IPS-18a (cell line): Measurements from ENCODE around the gene BPIFB1.

Source experiments
- H3K27ac ChIP-seq: one replicate; pipeline ENCODE4 v1.5.1; 2013; ENCODE audit warnings: low read length
- H3K27me3 ChIP-seq: one replicate; pipeline ENCODE4 v1.6.1; 2013; ENCODE audit warnings: mild to moderate bottlenecking, low read length; ENCODE audit not compliant: control insufficient read depth, insufficient read depth
- H3K36me3 ChIP-seq: one replicate; pipeline ENCODE4 v1.6.1; 2013; ENCODE audit warnings: low read depth, low read length; ENCODE audit not compliant: control insufficient read depth
- H3K4me1 ChIP-seq: one replicate; pipeline ENCODE4 v1.6.1; 2013; ENCODE audit warnings: low read depth, low read length; ENCODE audit not compliant: control insufficient read depth
- H3K4me3 ChIP-seq: one replicate; pipeline ENCODE4 v1.5.1; 2013; ENCODE audit warnings: low read length
- H3K9ac ChIP-seq: one replicate; pipeline ENCODE4 v1.6.1; 2013; ENCODE audit warnings: mild to moderate bottlenecking, low read length, moderate library complexity
- H3K9me3 ChIP-seq: one replicate; pipeline ENCODE4 v1.6.1; 2013; ENCODE audit warnings: low read depth, low read length; ENCODE audit not compliant: control insufficient read depth

BPIFB1 gene

DNA sequence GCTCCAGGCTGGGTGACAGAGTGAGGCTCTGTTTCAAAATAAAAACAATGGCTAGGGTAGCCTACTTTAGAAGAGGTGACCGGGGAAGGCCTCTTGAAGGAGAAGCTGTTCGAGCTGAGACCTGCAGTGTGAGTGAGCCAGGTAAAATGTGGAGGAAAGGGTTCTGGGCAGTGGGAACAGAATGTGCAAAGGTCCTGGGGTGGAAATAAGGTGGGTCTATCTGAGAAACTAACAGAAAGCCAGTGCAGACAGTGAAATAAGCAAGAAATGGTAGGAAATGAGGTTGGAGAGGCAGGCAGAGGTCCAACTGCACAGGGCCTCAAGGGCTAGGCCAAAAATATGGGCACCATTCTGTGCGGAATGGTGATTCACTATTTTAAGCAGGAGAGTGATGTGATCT, 53.4 kb downstream of the BPIFB1 start:
- Histone ChIP-seq H3K9me3 (no peaks in the 10 kb centered on the region), H3K27me3 (no peaks in the 10 kb centered on the region)

DNA sequence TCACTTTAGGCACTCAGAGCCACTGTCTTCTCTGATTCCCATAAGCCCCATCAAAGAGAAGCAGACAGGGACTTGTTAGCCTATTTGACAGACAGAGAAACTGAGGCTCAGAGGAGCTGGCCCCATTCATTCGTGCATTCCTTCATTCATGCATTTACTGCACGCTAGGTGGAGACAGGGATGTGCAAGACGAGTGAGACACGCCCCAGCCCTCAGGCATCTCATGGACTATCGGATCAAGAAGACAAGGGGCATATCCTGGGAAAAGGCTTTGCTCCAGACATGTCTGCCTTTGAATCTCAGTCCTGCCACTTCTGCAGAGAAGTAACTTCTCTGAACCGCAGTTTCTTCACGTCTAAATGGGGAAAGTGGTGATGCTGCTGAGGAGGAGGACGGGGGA, 54.1 kb downstream of the BPIFB1 start:
- H3K9me3 ChIP-seq, result no peaks in the 10 kb centered on the region
- no peak overlapping the region for H3K4me3 ChIP-seq
- no peaks in the 10 kb centered on the region for H3K36me3 ChIP-seq
- no peak overlapping the region for H3K9ac ChIP-seq
- no peaks in the 10 kb centered on the region for H3K27me3 ChIP-seq
- H3K4me1 ChIP-seq, result no peaks in the 10 kb centered on the region
- no peak overlapping the region for H3K27ac ChIP-seq

More for the DNA sequence above, 53.4 kb downstream of the BPIFB1 start:
- Histone ChIP-seq H3K4me1 (no peaks in the 10 kb centered on the region), H3K9ac (no peak overlapping the region), H3K36me3 (no peaks in the 10 kb centered on the region), H3K4me3 (no peak overlapping the region), H3K27ac (no peak overlapping the region)

DNA sequence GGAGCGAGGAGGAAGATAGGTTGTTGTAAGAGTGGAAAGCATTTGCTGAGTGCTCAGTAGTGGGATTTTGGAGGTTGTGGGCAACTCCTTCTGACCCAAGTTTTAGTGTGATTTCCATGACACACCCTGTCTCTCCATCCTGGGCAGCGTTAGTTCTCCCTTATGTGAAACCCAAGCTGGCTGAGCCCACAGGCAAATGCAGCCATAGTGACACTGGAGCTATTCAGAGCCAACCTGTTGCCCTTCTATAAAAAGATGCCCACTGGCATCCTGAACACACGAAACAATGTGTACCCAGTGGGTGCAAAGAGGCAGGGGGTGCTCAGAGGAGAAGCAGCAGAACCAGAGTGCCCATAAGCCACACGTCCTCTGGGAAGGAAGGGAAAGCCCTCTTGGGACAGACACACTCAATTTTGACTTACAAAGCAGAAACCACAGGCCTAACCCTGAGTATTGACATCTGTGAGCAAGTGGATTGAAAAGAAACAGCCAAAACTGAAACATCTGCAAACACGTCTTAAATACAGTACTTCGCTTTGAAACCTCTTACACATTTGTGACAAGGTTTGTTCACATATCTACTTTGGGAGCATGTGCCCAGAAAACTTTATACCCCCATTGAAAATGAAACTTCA, 54.6 kb downstream of the BPIFB1 start:
- Histone ChIP-seq H3K9ac (no peak overlapping the region), H3K9me3 (no peaks in the 10 kb centered on the region), H3K27ac (no peak overlapping the region), H3K4me1 (no peaks in the 10 kb centered on the region), H3K4me3 (no peak overlapping the region), H3K36me3 (no peaks in the 10 kb centered on the region), H3K27me3 (no peaks in the 10 kb centered on the region)

DNA sequence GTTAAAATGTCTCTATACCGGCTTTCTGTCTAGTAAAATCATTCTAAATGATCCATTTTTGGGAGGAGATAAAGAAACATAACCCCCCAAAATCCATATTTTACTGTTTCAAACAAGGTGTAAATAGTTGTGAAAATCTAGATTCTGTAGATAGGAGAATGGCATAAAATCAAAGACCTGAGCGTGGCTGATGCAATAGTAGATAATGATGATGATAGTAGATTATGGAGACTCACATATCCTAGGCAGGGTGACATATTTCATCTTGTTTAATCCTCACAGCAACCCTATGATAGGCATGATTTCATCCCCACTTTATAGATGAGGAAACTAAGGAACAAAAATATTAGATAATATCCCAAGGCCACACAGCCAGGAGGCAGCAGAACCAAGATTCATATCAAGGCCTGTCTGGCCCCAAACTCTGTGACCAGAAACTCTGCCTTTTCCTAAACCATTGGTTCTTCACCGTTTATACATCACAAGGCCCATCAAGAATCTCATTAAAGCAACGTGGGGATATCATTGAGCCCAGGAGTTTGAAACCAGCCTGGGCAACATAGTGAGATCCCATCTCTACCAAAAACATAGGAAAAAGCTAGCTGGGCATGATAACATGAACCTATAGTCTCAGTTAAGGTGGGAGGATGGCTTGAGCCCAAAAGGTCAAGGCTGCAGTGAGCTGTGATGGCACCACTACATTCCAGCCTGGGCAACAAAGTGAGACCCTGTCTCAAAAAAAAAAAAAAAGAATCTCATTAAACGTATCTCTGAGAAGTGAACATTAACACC, 55.6 kb downstream of the BPIFB1 start:
- Histone ChIP-seq H3K27me3 (no peaks in the 10 kb centered on the region), H3K4me3 (no peak overlapping the region), H3K9ac (no peak overlapping the region), H3K4me1 (no peaks in the 10 kb centered on the region), H3K36me3 (no peaks in the 10 kb centered on the region), H3K27ac (no peak overlapping the region), H3K9me3 (no peaks in the 10 kb centered on the region)

DNA sequence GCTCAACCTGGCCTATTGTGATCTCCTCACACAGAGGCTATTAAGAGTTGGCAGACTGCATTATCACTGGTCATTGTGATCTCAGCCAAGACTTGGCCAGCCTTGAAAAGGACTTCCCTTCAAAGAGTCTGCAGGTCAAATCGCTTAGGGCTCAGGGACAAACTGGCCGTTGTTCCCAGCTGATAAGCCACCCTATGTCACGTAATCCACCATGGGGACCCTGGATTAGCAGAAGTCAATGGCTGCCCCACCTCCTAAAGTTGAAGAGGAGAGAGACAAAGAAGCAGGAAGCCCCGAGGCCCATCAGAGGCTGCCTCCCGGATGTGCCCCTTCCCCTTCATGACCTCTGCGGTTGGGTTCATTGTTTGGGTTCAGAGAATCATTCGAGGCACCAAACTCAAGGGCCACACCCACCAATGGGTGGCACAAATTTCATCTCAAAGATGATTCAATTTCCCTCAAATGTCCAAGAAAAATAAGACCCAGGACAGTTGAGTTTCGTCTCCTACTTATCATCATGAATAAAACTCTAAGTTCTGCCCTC, 56.6 kb downstream of the BPIFB1 start:
- Histone ChIP-seq H3K9ac (no peak overlapping the region), H3K27me3 (no peaks in the 10 kb centered on the region), H3K4me1 (no peaks in the 10 kb centered on the region), H3K4me3 (no peak overlapping the region), H3K27ac (no peak overlapping the region), H3K36me3 (no peaks in the 10 kb centered on the region), H3K9me3 (no peaks in the 10 kb centered on the region)

DNA sequence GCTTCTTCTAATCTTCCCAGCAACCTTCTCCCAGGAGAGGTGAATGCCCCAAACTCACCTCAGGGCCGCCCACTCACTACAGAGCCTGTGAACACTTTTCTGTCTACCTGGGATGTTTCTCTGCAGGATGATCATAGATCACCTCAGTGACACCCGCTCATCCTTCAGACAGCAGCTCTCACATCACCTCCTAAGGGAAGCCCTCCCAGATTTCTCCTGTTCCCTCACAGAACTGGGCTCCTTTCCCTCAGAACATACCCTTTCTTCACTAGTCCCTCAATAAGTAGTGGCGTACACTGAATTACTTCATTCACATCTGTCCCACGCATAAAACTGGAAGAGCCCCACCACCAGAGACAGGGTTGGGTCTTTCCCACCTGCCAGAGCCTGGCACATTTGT, 60.5 kb downstream of the BPIFB1 start:
- Histone ChIP-seq H3K27me3 (no peaks in the 10 kb centered on the region), H3K27ac (no peak overlapping the region), H3K36me3 (no peaks in the 10 kb centered on the region), H3K4me3 (no peak overlapping the region), H3K9me3 (no peaks in the 10 kb centered on the region), H3K9ac (no peak overlapping the region), H3K4me1 (peaks cover 6% of the 10 kb centered on the region)

DNA sequence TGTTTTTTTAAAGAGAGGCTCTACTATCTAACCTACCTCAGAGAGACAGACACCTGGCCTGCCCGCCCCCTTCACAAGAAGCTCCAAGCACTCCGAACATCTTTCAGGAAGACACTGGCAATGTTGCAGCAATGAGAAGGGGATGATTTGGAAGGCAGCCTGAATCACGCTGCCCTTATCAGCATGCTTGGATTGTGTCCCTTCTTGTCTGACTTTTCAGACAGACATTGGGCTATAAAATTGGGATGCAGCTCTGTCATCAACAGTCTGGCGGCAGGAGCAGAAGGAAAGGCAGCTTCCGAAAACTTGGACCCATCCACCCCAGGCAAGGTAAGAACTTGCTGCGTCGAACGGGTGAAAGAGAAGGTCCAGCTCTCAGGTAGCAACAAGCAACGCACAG, 62.3 kb downstream of the BPIFB1 start:
- Histone ChIP-seq H3K9me3 (no peaks in the 10 kb centered on the region), H3K9ac (no peak overlapping the region), H3K27ac (no peak overlapping the region), H3K4me1 (peaks cover 14% of the 10 kb centered on the region), H3K36me3 (no peaks in the 10 kb centered on the region), H3K4me3 (no peak overlapping the region), H3K27me3 (no peaks in the 10 kb centered on the region)

DNA sequence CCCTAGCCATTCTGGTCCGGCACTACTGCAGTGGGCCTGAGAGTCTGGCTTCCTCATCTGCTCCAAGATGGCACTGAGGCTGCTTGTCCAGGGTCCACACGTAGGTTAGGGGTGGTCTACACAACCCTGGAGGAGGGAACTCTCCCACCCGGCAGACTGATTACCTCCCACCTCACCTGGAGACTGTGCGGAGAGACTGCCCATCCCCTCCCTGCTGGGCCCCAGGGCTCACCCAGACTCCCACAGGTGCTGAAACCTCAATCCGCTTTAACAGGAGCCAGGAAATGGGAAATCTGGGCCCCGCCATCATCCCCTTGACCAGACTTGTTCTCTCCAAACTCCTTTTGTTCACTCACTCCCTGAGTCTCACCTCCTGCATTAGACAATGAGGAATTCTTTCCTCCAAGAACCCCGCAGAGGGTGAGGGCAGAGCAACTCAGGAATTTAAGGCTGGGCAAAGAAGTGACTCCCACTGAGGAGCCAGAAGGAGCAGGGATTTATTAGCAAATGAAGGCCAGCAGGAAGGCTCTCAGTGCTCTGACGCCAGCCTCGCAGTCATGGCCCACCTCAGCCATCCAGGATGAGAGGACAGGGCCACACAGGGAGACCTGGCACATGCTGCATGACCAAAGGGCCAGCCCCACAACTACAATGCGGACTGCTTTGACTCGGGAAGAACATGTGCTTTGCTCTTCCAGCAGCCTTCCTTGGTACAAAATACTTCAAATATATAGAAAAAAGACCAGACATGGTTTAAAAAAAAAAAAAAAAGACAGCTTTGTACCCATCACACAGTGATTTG, 65.3 kb downstream of the BPIFB1 start:
- Histone ChIP-seq H3K4me3 (no peak overlapping the region), H3K27me3 (no peaks in the 10 kb centered on the region), H3K36me3 (no peaks in the 10 kb centered on the region), H3K9me3 (no peaks in the 10 kb centered on the region), H3K27ac (no peak overlapping the region), H3K9ac (no peak overlapping the region), H3K4me1 (peaks cover 19% of the 10 kb centered on the region)

DNA sequence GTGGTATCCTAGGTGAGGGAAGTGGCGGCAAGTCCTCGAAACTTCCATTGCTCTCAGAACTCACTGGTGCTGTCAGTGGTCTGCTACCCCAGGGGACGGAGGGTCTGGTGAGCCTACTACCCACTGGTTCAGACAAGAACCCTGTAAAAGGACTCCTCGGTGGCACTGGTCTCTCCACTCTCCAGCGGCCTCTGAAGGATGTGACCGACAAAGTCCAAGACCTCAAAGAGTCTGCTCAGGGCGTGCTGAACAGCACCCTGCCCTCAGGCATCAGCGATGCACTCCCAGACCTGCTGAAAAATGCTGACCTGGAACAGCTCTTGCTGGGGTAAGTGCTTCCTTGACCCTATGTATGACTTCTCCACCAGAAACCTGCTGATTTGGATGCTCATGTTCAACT, 66.5 kb downstream of the BPIFB1 start:
- H3K4me1 ChIP-seq, result peaks cover 19% of the 10 kb centered on the region
- no peak overlapping the region for H3K27ac ChIP-seq
- no peaks in the 10 kb centered on the region for H3K27me3 ChIP-seq
- H3K36me3 ChIP-seq, result no peaks in the 10 kb centered on the region
- no peak overlapping the region for H3K9ac ChIP-seq
- H3K9me3 ChIP-seq, result no peaks in the 10 kb centered on the region
- no peak overlapping the region for H3K4me3 ChIP-seq

DNA sequence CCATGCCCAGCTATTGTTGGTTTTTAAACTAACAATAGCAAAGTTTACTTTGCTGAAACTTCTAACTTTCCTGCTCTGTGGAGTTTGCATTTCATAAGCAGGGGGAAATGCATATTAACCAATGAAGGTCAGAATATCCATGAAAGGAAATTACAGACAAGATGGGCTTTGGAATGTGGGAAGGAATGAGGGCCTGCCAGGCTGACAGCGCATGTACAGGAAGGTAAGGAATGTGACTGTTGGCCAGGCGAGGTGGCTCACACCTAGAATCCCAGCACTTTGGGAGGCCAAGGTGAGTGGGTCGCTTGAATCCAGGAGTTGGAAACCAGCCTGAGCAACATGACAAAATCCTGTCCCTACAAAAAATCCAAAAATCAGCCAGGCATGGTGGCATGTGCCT, 68.7 kb downstream of the BPIFB1 start:
- Histone ChIP-seq H3K9me3 (no peaks in the 10 kb centered on the region), H3K9ac (no peak overlapping the region), H3K27ac (no peak overlapping the region)

DNA sequence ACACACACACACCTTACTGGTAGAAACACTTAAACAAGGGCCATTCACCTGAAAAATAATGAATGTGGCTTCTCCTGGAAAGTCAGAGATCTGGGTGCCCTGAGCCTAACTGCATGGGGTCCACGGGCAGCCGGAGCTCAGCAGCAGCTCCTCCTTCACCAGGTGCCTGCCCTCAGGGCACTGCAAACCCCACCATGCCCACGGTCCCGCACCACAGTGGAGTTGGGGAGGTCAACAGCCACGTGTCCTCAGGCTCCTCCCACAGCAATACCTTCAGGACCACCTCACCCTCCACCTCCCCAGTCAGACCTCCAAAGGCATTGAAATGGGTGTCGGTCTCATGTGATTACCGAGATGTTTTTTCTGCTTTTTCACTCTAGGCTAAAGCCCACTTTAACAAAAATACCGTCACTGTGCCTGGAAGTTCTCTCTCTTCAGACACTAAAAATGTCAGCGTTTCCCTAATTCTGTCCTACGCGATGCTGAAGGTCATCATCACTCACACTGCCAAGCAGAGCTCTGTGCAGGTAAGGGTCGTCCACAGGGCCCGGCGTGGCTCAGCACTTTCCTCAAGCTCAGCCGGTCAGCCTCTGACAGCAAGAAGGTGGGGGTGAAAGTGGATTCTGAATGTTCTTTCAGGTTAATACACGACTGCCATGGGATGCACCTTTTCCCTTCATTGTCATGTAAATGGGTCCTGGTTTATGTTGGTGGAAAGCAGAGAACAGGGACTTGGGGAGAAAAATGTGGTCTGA, 69.4 kb downstream of the BPIFB1 start:
- no peak overlapping the region for H3K9ac ChIP-seq
- no peak overlapping the region for H3K4me3 ChIP-seq
- H3K4me1 ChIP-seq, result peaks cover 19% of the 10 kb centered on the region
- no peaks in the 10 kb centered on the region for H3K27me3 ChIP-seq
- H3K36me3 ChIP-seq, result no peaks in the 10 kb centered on the region
- no peak overlapping the region for H3K27ac ChIP-seq
- H3K9me3 ChIP-seq, result no peaks in the 10 kb centered on the region

More for the DNA sequence above, 68.7 kb downstream of the BPIFB1 start:
- Histone ChIP-seq H3K36me3 (no peaks in the 10 kb centered on the region), H3K27me3 (no peaks in the 10 kb centered on the region), H3K4me3 (no peak overlapping the region), H3K4me1 (peaks cover 19% of the 10 kb centered on the region)
